ENCODE results near the gene ACO2. TPM values are rescaled to one million over a fixed set of nuclear protein-coding genes. Genes with fewer than 3 reads are reported as not detected.
A peak's percentile ranks its signal among the peaks of the same experiment; 100 is the strongest.

The ACO2 gene
- total and polyA plus RNA-seq, 5 donors = 471 to 611 (median 533) TPM

DNA sequence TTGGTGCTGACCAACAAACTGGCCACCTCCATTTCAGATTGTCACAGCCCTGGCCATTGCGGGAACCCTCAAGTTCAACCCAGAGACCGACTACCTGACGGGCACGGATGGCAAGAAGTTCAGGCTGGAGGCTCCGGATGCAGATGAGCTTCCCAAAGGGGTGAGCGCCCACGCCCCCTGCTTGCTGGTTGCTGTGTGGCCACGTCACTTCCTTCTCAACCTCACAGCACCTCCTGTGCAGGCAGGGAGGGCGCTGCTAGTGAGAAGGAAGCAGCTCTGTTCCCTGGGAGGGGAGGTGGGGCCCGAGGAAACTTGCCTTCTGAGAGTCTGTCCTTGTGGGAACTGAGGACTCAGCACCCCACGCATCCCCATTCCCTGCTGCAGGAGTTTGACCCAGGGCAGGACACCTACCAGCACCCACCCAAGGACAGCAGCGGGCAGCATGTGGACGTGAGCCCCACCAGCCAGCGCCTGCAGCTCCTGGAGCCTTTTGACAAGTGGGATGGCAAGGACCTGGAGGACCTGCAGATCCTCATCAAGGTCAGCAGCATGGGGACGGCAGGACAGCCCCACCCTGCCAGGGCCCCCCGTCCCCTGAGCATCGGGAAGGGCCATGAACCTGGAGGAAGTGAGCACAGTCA, 56.0 kb downstream of the ACO2 start:
- Histone ChIP-seq H3K27ac (ENCODE audit: low read length) (peak overlapping the region; percentile 74), H3K27me3 (ENCODE audit: control insufficient read depth, insufficient read depth) (no peaks in the 10 kb centered on the region), H3K9me3 (ENCODE audit: control insufficient read depth, low read length) (no peaks in the 10 kb centered on the region), H3K4me3 (ENCODE audit: low read length) (no peak overlapping the region), H3K4me1 (ENCODE audit: control insufficient read depth, insufficient read depth, low read length) (peaks cover 14% of the 10 kb centered on the region)
- peak in 1 of 2 donors; percentile 13 for ATAC-seq
- intact Hi-C loops (cut with DNase I) = loop anchor here in 2 of 4 donors (5.0 kb wide), 1 partner anchor 123 kb away; no protein-coding TSS in a partner anchor
- peak in 2 of 3 donors; percentile 70 to 81 for DNase-seq
- WGBS = 65% methylated on average over 17 of the region's 17 CpGs

GRCh38 chr22:41525450-41526225, 56.7 kb downstream of the ACO2 start:
- Histone ChIP-seq H3K9me3 (ENCODE audit: control insufficient read depth, low read length) (no peaks in the 10 kb centered on the region), H3K4me3 (ENCODE audit: low read length) (no peak overlapping the region), H3K27ac (ENCODE audit: low read length) (peak overlapping the region; percentile 13), H3K4me1 (ENCODE audit: control insufficient read depth, insufficient read depth, low read length) (peaks cover 14% of the 10 kb centered on the region), H3K27me3 (ENCODE audit: control insufficient read depth, insufficient read depth) (no peaks in the 10 kb centered on the region)
- WGBS = 79% methylated on average over 13 of the region's 13 CpGs
- intact Hi-C loops (cut with DNase I) = loop anchor here in 1 of 4 donors (5.0 kb wide), 1 partner anchor 123 kb away; no protein-coding TSS in a partner anchor
- peak in 1 of 2 donors; percentile 1 for ATAC-seq
- no peak for DNase-seq

- no peak overlapping the region for H3K4me3 ChIP-seq (ENCODE audit: low read length)
- DNase-seq (no peak), ATAC-seq (no peak)
- intact Hi-C loops (cut with DNase I) = loop anchor here in 1 of 4 donors (5.0 kb wide), 1 partner anchor 124 kb away; no protein-coding TSS in a partner anchor
- H3K27ac ChIP-seq (ENCODE audit: low read length) = peak overlapping the region; percentile 59
- WGBS = 67% methylated on average over 12 of the region's 12 CpGs
- H3K4me1 ChIP-seq (ENCODE audit: control insufficient read depth, insufficient read depth, low read length) = peaks cover 14% of the 10 kb centered on the region
- H3K9me3 ChIP-seq (ENCODE audit: control insufficient read depth, low read length) = no peaks in the 10 kb centered on the region
- H3K27me3 ChIP-seq (ENCODE audit: control insufficient read depth, insufficient read depth) = no peaks in the 10 kb centered on the region
Observed at GRCh38 chr22:41526226-41526829, 57.4 kb downstream of the ACO2 start.

- Histone ChIP-seq H3K9me3 (ENCODE audit: control insufficient read depth, low read length) (no peaks in the 10 kb centered on the region), H3K4me3 (ENCODE audit: low read length) (no peak overlapping the region), H3K27ac (ENCODE audit: low read length) (peak overlapping the region; percentile 59), H3K4me1 (ENCODE audit: control insufficient read depth, insufficient read depth, low read length) (peaks cover 14% of the 10 kb centered on the region), H3K27me3 (ENCODE audit: control insufficient read depth, insufficient read depth) (no peaks in the 10 kb centered on the region)
- DNase-seq = peak in 2 of 3 donors; percentile 81 to 83
- 71% methylated on average over 32 of the region's 32 CpGs for WGBS
- peak; percentile 4 for ATAC-seq
- intact Hi-C loops (cut with DNase I) = loop anchor here in 1 of 4 donors (5.0 kb wide), 1 partner anchor 125 kb away; no protein-coding TSS in a partner anchor
Observed at GRCh38 chr22:41526830-41527799, 58.2 kb downstream of the ACO2 start.

DNA sequence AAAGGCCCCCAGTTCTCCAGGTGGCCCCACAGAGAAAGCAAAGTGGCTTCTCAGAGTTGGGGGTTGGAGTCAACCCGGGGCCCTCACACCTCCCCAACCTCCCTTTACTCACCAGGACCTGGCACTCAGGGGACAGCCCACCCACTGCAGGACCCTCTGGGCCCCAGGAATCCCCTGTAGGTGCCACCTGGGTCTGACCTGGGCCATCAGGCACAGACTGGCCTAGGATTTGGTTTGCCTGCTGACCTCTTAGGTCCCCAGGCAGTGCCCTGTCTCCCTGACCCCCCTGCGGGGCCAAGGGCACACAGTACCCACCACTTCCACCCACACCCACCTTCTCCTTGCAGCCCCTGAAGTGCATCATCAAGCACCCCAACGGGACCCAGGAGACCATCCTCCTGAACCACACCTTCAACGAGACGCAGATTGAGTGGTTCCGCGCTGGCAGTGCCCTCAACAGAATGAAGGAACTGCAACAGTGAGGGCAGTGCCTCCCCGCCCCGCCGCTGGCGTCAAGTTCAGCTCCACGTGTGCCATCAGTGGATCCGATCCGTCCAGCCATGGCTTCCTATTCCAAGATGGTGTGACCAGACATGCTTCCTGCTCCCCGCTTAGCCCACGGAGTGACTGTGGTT, 59.3 kb downstream of the ACO2 start:
- Histone ChIP-seq H3K4me1 (ENCODE audit: control insufficient read depth, insufficient read depth, low read length) (peaks cover 12% of the 10 kb centered on the region), H3K27ac (ENCODE audit: low read length) (no peak overlapping the region), H3K4me3 (ENCODE audit: low read length) (no peak overlapping the region), H3K27me3 (ENCODE audit: control insufficient read depth, insufficient read depth) (no peaks in the 10 kb centered on the region), H3K9me3 (ENCODE audit: control insufficient read depth, low read length) (no peaks in the 10 kb centered on the region)
- intact Hi-C loops (cut with DNase I) = loop anchor here in 1 of 4 donors (5.0 kb wide), 1 partner anchor 126 kb away; no protein-coding TSS in a partner anchor
- WGBS = 79% methylated on average over 16 of the region's 16 CpGs
- no peak for DNase-seq
- no peak for ATAC-seq

DNA sequence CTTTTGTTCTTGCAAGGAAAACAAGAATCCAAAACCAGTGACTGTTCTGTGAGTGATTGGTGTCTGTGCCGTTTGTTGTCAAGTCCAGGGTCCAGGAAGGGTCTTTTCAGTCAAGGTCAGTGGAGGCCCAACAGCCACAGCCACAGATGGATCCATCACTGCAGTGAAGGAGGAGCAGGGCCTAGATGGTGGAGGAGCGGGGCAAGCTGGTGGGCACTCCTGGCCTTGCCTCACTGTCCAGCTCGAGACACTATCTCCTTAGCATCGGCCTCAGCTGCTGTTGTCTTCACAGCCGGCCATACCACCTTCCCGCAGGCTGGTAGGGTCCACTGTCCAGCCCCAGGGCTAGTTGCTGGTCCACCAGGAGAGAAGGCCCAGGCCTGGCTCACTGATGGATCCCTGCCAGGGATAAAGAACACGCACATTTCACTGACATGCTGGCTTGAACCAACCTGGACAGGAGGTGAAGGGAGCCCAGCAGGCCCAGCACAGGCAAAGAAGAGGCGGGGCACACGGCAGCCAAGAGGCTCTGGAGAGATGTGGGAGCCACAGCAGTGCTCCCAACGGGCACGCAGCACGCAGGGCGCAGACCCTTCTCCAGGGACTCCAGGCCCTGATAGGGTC, 60.1 kb downstream of the ACO2 start:
- DNase-seq (no peak), ATAC-seq (no peak)
- H3K4me1 ChIP-seq (ENCODE audit: control insufficient read depth, insufficient read depth, low read length) = peaks cover 4% of the 10 kb centered on the region
- H3K27me3 ChIP-seq (ENCODE audit: control insufficient read depth, insufficient read depth) = no peaks in the 10 kb centered on the region
- no peaks in the 10 kb centered on the region for H3K9me3 ChIP-seq (ENCODE audit: control insufficient read depth, low read length)
- WGBS = 73% methylated on average over 13 of the region's 13 CpGs
- intact Hi-C loops (cut with DNase I) = loop anchor here in 1 of 4 donors (5.0 kb wide), 1 partner anchor 127 kb away; no protein-coding TSS in a partner anchor
- H3K27ac ChIP-seq (ENCODE audit: low read length) = no peak overlapping the region
- H3K4me3 ChIP-seq (ENCODE audit: low read length) = no peak overlapping the region

DNA sequence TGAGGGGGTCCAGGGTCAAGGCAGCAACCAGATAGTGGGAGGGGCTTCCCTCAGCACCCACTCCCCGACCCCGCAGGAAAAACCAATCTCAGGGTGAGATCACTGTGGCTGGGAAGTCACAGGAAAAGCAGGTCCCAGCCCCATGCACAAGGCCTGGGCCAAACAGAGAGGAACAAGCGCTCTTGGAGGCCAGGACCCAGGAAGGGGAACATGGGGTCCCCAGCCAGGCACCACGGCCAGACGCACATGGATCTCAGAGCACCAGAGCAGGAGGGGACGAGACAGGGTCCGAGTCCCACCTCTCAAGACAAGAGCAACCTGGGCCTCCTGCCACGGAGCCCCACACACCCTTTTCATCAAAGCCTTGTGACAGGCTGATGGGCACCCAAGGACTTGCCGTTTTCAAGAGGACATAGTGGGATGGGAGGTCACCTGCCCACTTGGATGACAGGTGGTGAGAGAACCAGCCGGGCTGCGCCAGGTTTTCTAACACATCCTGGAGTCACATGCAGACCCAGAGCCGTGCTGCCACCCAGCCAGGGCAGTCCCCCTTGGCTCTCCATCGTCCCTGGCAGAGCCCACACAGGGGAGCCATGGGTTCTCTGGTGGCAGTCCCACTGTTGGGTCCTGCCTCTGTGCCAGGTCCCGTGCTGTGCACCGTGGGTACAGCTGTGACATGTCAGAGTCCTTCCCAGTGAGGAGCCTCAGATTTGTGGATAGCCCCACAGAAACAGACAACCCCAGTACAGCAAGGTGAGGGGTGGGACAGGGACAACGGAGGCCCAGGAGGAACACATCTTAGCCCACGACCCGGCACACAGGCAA, 62.2 kb downstream of the ACO2 start:
- intact Hi-C loops (cut with DNase I) = no loop called here
- DNase-seq (peak in 1 of 3 donors; percentile 53), ATAC-seq (peak in 1 of 2 donors; percentile 1)
- H3K9me3 ChIP-seq (ENCODE audit: control insufficient read depth, low read length) = no peaks in the 10 kb centered on the region
- H3K4me1 ChIP-seq (ENCODE audit: control insufficient read depth, insufficient read depth, low read length) = no peaks in the 10 kb centered on the region
- H3K27me3 ChIP-seq (ENCODE audit: control insufficient read depth, insufficient read depth) = no peaks in the 10 kb centered on the region
- no peak overlapping the region for H3K4me3 ChIP-seq (ENCODE audit: low read length)
- WGBS = 71% methylated on average over 18 of the region's 18 CpGs
- H3K27ac ChIP-seq (ENCODE audit: low read length) = peak overlapping the region; percentile 34

- DNase-seq (peak in 1 of 3 donors; percentile 56), ATAC-seq (peak; percentile 2 to 6)
- Histone ChIP-seq H3K9me3 (ENCODE audit: control insufficient read depth, low read length) (no peaks in the 10 kb centered on the region), H3K27me3 (ENCODE audit: control insufficient read depth, insufficient read depth) (no peaks in the 10 kb centered on the region), H3K27ac (ENCODE audit: low read length) (peak overlapping the region; percentile 34), H3K4me3 (ENCODE audit: low read length) (no peak overlapping the region), H3K4me1 (ENCODE audit: control insufficient read depth, insufficient read depth, low read length) (no peaks in the 10 kb centered on the region)
- intact Hi-C loops (cut with DNase I) = no loop called here
- WGBS = 83% methylated on average over 17 of the region's 17 CpGs
Observed at GRCh38 chr22:41531715-41532477, 63.0 kb downstream of the ACO2 start.
